ENCODE results near the gene GON4L.

The GON4L gene

DNA sequence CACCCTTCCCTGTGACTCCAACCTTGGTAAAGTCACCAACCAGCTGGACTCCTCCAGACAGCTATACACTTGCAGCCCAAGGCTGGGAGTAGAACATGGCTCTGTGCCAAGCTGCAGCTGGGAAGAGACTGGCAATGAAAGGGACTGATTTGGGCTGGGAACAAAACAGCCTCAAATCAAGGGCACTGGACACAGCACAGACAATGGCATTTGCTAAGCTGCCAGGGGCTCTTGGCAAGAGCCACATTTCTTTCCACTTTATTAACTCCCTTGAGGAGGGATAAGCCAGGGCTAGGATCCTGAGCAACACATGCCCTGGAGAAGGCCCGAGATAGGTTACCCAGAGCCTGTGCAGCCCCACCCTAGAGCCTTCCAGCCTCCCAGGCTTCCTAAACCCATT is 14.4 kb upstream of the GON4L start:
- H3K4me1 ChIP-seq (ENCODE audit: control insufficient read depth, insufficient read depth, low read length): no peaks in the 10 kb centered on the region
- H3K9ac ChIP-seq (ENCODE audit: low read length): no peak overlapping the region
- H3K4me3 ChIP-seq (ENCODE audit: low read depth, low read length): no peak overlapping the region
- H3K36me3 ChIP-seq (ENCODE audit: control insufficient read depth, insufficient read depth, low read length): no peaks in the 10 kb centered on the region
- no peaks in the 10 kb centered on the region; the same call in 1 of the 2 replicates for H3K27me3 ChIP-seq (ENCODE audit: control insufficient read depth, insufficient read depth, low read length)
- H3K27ac ChIP-seq (ENCODE audit: low read depth, low read length): no peak overlapping the region
- H3K9me3 ChIP-seq (ENCODE audit: control insufficient read depth, insufficient read depth, low read depth, low read length): no peaks in the 10 kb centered on the region

- Histone ChIP-seq H3K27ac (ENCODE audit: low read depth, low read length) (no peak overlapping the region), H3K4me1 (ENCODE audit: control insufficient read depth, insufficient read depth, low read length) (no peaks in the 10 kb centered on the region), H3K4me3 (ENCODE audit: low read depth, low read length) (no peak overlapping the region), H3K27me3 (ENCODE audit: control insufficient read depth, insufficient read depth, low read length) (no peaks in the 10 kb centered on the region; the same call in 1 of the 2 replicates), H3K9ac (ENCODE audit: low read length) (no peak overlapping the region), H3K9me3 (ENCODE audit: control insufficient read depth, insufficient read depth, low read depth, low read length) (no peaks in the 10 kb centered on the region), H3K36me3 (ENCODE audit: control insufficient read depth, insufficient read depth, low read length) (no peaks in the 10 kb centered on the region)
These were observed 10.8 kb upstream of the GON4L start for GRCh38 chr1:155867766-155868165.

DNA sequence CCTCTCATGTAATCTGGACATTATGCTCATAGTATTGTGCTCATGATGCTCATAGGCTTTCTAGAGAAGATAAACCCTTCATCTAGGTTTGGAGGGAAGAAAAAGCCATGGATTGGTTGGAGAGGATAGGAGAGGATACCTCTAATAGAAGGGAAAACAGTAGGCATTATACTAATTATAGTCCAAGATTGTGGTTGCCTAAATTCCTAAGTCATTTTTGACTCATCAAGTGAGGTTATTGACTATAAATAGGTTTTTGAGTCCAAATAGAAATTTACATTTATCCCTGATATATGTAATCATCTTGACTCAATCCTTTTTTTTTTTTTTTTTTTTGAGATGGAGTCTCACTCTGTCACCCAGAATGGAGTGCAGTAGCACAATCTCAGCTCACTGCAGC is 7.4 kb upstream of the GON4L start:
- Histone ChIP-seq H3K27ac (ENCODE audit: low read depth, low read length) (no peak overlapping the region), H3K4me3 (ENCODE audit: low read depth, low read length) (no peak overlapping the region), H3K4me1 (ENCODE audit: control insufficient read depth, insufficient read depth, low read length) (peaks cover 3% of the 10 kb centered on the region; the same call in 1 of the 2 replicates), H3K27me3 (ENCODE audit: control insufficient read depth, insufficient read depth, low read length) (no peaks in the 10 kb centered on the region; the same call in 1 of the 2 replicates), H3K9me3 (ENCODE audit: control insufficient read depth, insufficient read depth, low read depth, low read length) (no peaks in the 10 kb centered on the region), H3K36me3 (ENCODE audit: control insufficient read depth, insufficient read depth, low read length) (no peaks in the 10 kb centered on the region), H3K9ac (ENCODE audit: low read length) (no peak overlapping the region)

DNA sequence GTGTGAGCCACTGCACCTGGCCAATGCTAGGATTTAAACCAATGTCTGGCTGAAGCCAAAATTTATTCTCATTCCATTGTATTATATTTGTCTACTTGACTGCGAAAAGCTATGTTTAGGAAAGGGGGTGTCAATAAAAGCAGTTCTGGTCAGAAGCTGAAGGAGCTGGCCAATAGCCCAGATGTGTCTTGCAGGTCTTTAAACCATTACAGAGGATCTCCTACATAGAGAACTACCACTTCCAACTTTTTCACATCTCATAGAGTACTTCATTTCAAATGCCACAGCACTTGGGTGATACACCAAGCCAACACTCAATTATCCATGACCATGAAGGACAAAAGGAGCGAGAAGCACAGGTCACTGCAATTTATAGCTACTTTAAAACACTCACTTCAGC is 4.9 kb upstream of the GON4L start:
- Histone ChIP-seq H3K4me3 (ENCODE audit: low read depth, low read length) (no peak overlapping the region), H3K4me1 (ENCODE audit: control insufficient read depth, insufficient read depth, low read length) (peaks cover 3% of the 10 kb centered on the region; the same call in 1 of the 2 replicates), H3K36me3 (ENCODE audit: control insufficient read depth, insufficient read depth, low read length) (no peaks in the 10 kb centered on the region), H3K27me3 (ENCODE audit: control insufficient read depth, insufficient read depth, low read length) (no peaks in the 10 kb centered on the region; the same call in 1 of the 2 replicates), H3K27ac (ENCODE audit: low read depth, low read length) (no peak overlapping the region), H3K9ac (ENCODE audit: low read length) (no peak overlapping the region), H3K9me3 (ENCODE audit: control insufficient read depth, insufficient read depth, low read depth, low read length) (no peaks in the 10 kb centered on the region)

DNA sequence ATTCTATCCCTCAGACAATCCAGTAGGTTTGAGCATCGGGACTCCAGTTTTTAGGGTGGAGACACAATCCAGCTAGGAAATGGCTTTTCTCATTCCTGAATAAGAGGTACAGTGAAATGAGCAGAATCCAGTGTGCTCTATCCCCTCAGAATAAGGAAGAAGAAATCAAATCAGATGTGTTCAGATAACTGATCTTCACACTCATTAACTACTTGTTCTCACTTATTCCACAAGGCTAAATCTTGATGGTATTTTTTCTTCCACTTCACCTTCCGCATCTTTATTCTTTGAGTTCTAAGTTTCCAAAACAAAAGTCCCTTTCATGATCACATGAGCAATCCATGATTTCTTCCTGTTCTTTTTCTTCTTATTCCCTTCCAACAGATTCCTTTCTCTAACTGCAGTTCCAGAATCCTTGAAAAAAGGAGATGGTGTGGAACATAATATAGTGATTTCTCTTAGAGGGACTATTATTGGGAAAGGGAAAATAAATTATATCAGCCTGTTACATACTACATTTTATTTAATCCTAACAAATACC is 4.0 kb upstream of the GON4L start:
- no peak overlapping the region for H3K27ac ChIP-seq (ENCODE audit: low read depth, low read length)
- H3K9ac ChIP-seq (ENCODE audit: low read length): no peak overlapping the region
- H3K4me3 ChIP-seq (ENCODE audit: low read depth, low read length): no peak overlapping the region
- H3K36me3 ChIP-seq (ENCODE audit: control insufficient read depth, insufficient read depth, low read length): no peaks in the 10 kb centered on the region
- H3K27me3 ChIP-seq (ENCODE audit: control insufficient read depth, insufficient read depth, low read length): no peaks in the 10 kb centered on the region; the same call in 1 of the 2 replicates
- no peaks in the 10 kb centered on the region for H3K9me3 ChIP-seq (ENCODE audit: control insufficient read depth, insufficient read depth, low read depth, low read length)
- peaks cover 5% of the 10 kb centered on the region; the same call in 1 of the 2 replicates for H3K4me1 ChIP-seq (ENCODE audit: control insufficient read depth, insufficient read depth, low read length)

DNA sequence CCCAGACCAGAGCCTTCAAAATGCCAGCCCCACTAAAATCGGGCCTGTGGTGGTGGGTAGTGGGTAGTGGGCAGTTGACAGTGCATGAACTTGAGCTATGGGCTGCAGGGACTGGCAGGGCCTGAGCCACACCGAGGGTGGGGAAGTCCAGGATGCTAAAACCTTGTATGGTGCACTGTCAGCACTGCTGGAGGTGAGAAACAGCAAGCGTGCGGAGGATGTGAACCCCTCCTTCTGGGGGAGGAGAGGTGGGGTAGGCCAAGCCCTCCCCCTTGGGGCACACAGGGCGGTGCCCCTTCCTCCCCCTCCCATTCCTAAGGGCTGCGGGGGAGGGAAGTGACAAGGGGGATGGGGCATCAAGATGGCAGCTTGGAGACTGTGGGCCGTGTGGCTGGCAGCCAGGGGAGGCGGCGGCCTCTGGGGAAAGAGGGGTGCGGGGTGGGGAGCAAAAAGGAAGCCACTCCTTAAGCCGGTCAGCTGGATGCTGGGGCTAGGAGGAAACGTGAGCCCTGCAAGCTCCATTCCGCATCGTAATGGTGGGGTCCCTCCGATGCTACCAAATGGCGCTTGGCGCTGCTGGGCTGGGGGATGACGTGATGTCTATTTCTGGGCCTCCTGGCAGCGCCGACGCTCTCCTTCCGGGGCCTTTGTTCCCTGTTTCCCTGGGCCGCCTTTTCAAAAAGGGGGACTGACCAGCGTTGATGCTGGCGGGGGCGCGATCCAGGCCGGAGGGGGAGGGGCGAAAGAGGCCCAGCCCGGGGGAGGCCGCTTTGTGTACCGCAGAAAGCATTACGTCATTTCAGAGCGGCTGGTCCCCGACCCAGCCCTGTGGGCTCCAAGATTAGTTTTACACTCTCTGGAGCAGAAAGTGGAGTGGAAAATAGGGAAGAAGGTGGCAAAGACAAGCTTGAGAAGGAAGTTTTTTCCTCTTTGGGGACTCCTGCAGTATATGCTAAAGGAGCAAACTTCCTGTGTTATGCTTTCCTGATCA is 3.2 kb upstream of the GON4L start:
- no peaks in the 10 kb centered on the region for H3K9me3 ChIP-seq (ENCODE audit: control insufficient read depth, insufficient read depth, low read depth, low read length)
- no peak overlapping the region for H3K27ac ChIP-seq (ENCODE audit: low read depth, low read length)
- peak overlapping the region; percentile 47 for H3K4me3 ChIP-seq (ENCODE audit: low read depth, low read length)
- no peaks in the 10 kb centered on the region; the same call in 1 of the 2 replicates for H3K27me3 ChIP-seq (ENCODE audit: control insufficient read depth, insufficient read depth, low read length)
- no peak overlapping the region for H3K9ac ChIP-seq (ENCODE audit: low read length)
- H3K36me3 ChIP-seq (ENCODE audit: control insufficient read depth, insufficient read depth, low read length): peaks cover 3% of the 10 kb centered on the region; the same call in 1 of the 2 replicates
- peaks cover 6% of the 10 kb centered on the region; the same call in 1 of the 2 replicates for H3K4me1 ChIP-seq (ENCODE audit: control insufficient read depth, insufficient read depth, low read length)

DNA sequence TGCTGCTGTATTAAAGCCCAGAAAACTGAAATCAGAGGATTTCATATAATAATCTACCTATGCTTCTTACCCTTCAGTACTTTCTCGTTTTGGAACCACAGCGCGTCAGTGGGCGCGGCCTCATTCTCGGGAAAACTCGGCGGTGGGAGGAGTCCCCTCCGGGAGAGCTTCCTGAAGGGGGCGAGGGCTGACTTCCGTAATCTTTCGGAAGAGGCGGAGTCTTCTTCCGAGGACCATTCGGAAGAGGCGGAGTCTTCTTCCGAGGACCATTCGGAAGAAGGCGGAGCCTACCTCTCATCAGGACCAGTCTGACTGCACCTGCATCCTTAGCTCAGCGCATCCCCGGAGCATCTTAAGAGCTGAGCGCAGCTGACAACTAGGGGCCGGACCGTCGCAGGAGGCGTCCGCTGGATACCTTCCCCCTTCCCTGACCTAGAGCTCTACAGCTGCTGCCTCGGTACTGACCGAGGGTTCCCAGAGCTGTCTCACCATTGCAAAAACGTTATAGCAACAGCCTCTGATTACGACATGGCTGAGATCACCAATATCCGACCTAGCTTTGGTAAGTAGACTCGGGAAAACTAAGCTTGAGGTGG is 2.3 kb upstream of the GON4L start, which contains the start of gene SYT11:
TSS of gene SYT11 (plus strand) at position 334 of the 596 bp plus-strand sequence. CDS start at position 529, 195 bp downstream.
- Histone ChIP-seq H3K27me3 (ENCODE audit: control insufficient read depth, insufficient read depth, low read length) (no peaks in the 10 kb centered on the region; the same call in 1 of the 2 replicates), H3K36me3 (ENCODE audit: control insufficient read depth, insufficient read depth, low read length) (peaks cover 11% of the 10 kb centered on the region), H3K9me3 (ENCODE audit: control insufficient read depth, insufficient read depth, low read depth, low read length) (no peaks in the 10 kb centered on the region), H3K27ac (ENCODE audit: low read depth, low read length) (no peak within 1 kb of the TSS), H3K4me3 (ENCODE audit: low read depth, low read length) (peak within 1 kb of the TSS; percentile 60), H3K9ac (ENCODE audit: low read length) (no peak within 1 kb of the TSS), H3K4me1 (ENCODE audit: control insufficient read depth, insufficient read depth, low read length) (peaks cover 6% of the 10 kb centered on the region; the same call in 1 of the 2 replicates)

GRCh38 chr1:155858800-155859233 is 1.8 kb upstream of the GON4L start:
- Histone ChIP-seq H3K36me3 (ENCODE audit: control insufficient read depth, insufficient read depth, low read length) (peaks cover 16% of the 10 kb centered on the region), H3K27ac (ENCODE audit: low read depth, low read length) (no peak overlapping the region), H3K4me3 (ENCODE audit: low read depth, low read length) (peak overlapping the region; percentile 60), H3K4me1 (ENCODE audit: control insufficient read depth, insufficient read depth, low read length) (peaks cover 6% of the 10 kb centered on the region; the same call in 1 of the 2 replicates), H3K9me3 (ENCODE audit: control insufficient read depth, insufficient read depth, low read depth, low read length) (no peaks in the 10 kb centered on the region), H3K9ac (ENCODE audit: low read length) (no peak overlapping the region), H3K27me3 (ENCODE audit: control insufficient read depth, insufficient read depth, low read length) (no peaks in the 10 kb centered on the region; the same call in 1 of the 2 replicates)

DNA sequence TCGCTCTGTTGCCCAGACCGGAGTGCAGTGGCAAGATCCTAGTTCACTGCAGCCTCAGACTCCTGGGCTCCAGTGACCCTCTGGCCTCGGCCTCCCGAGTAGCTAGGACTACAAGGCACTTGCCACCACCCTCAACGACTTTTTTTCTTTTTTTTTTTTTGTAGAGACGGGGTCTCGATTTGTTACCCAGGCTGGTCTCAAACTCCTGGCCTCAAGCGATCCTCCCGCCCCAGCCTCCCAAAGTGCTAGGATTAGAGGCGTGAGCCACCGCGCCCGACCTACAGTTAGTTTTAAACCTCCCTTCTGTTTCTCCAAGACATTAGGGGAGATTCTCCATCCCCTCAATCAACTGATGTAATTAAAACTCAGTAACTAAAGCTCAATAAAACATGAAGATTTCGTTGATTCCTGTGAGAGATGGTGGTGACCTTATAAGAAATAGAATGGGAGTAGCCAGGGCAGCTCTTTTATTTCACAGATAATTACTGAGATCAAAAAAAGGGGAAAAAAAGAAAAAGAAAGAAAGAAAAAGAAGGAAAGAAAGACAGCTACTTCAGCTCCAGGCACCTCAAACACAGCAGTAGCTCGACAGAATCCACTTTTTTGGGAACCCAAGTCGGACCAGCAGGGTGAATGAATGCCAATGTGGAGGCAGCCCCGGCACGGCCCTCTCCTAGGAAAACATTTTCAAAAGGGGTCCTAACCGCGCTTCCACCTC is 598 bp downstream of the GON4L start:
- H3K4me1 ChIP-seq (ENCODE audit: control insufficient read depth, insufficient read depth, low read length): peaks cover 6% of the 10 kb centered on the region; the same call in 1 of the 2 replicates
- H3K27me3 ChIP-seq (ENCODE audit: control insufficient read depth, insufficient read depth, low read length): no peaks in the 10 kb centered on the region
- peak overlapping the region; percentile 88 for H3K9ac ChIP-seq (ENCODE audit: low read length)
- peak overlapping the region; percentile 21 for H3K27ac ChIP-seq (ENCODE audit: low read depth, low read length)
- H3K9me3 ChIP-seq (ENCODE audit: control insufficient read depth, insufficient read depth, low read depth, low read length): no peaks in the 10 kb centered on the region
- peak overlapping the region; percentile 93 for H3K4me3 ChIP-seq (ENCODE audit: low read depth, low read length)
- peaks cover 38% of the 10 kb centered on the region for H3K36me3 ChIP-seq (ENCODE audit: control insufficient read depth, insufficient read depth, low read length)

DNA sequence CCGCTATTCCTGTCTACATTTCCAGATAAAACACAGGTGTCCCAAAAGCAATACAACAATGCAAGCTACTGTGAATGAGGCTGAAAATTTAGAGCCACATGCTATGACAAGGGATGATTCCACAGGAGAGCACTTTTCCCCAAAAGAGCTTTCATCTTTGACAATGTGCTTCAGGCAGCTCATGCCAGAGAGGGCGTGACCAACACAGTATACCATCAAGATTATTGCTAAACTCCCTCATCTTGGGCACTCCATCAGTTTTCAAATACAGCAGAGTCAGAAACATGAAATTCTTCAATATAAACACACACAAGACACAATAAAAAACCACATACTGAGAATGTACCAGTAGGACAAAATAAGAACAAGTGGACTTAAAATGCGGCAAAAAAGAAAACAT is 6.7 kb downstream of the GON4L start:
- Histone ChIP-seq H3K27ac (ENCODE audit: low read depth, low read length) (no peak overlapping the region), H3K27me3 (ENCODE audit: control insufficient read depth, insufficient read depth, low read length) (no peaks in the 10 kb centered on the region), H3K9me3 (ENCODE audit: control insufficient read depth, insufficient read depth, low read depth, low read length) (no peaks in the 10 kb centered on the region), H3K4me1 (ENCODE audit: control insufficient read depth, insufficient read depth, low read length) (no peaks in the 10 kb centered on the region), H3K36me3 (ENCODE audit: control insufficient read depth, insufficient read depth, low read length) (peaks cover 69% of the 10 kb centered on the region), H3K4me3 (ENCODE audit: low read depth, low read length) (no peak overlapping the region), H3K9ac (ENCODE audit: low read length) (no peak overlapping the region)

Data from HUES6 (cell line).